Measurements from ENCODE around the gene LARGE1. TPM values are rescaled to one million over a fixed set of nuclear protein-coding genes. Genes with fewer than 3 reads are reported as not detected.

Gene LARGE1
- total RNA-seq, 1 experiment from 2014 or later = 2.5 TPM

- H3K27ac ChIP-seq (ENCODE audit: low read length) = no peak overlapping the region
- intact Hi-C loops (cut with micrococcal nuclease; ENCODE audit: unreplicated experiment) (no loop called here), in situ Hi-C loops (cut with HindIII; ENCODE audit: low pct_unique_long_range_greater_than_20kb, low sequenced_read_pairs) (no loop called here)
- ChIA-PET POLR2A (no interaction called here), CTCF (no interaction called here)
- BruUV-seq (replicated peaks) = no TSS peak
- H3K4me1 ChIP-seq (ENCODE audit: control insufficient read depth, insufficient read depth, low read length) = no peaks in the 10 kb centered on the region
- DNase-seq (ENCODE audit: low read depth, low spot score) (no peak), ATAC-seq (no peak)
- TF ChIP-seq POLR2AphosphoS5 (IDR thresholded peaks at IDR 0.05; ENCODE audit: low read depth, low read length) (no peak), SIN3A (IDR thresholded peaks at IDR 0.05; ENCODE audit: borderline replicate concordance, insufficient read depth, low read depth, low read length) (no peak), TCF7L2 (IDR thresholded peaks at IDR 0.05; ENCODE audit: low read depth, low read length) (no peak)
- TF ChIP-seq, protein P1, sequence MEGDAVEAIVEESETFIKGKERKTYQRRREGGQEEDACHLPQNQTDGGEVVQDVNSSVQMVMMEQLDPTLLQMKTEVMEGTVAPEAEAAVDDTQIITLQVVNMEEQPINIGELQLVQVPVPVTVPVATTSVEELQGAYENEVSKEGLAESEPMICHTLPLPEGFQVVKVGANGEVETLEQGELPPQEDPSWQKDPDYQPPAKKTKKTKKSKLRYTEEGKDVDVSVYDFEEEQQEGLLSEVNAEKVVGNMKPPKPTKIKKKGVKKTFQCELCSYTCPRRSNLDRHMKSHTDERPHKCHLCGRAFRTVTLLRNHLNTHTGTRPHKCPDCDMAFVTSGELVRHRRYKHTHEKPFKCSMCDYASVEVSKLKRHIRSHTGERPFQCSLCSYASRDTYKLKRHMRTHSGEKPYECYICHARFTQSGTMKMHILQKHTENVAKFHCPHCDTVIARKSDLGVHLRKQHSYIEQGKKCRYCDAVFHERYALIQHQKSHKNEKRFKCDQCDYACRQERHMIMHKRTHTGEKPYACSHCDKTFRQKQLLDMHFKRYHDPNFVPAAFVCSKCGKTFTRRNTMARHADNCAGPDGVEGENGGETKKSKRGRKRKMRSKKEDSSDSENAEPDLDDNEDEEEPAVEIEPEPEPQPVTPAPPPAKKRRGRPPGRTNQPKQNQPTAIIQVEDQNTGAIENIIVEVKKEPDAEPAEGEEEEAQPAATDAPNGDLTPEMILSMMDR (IDR thresholded peaks at IDR 0.05) = no peak
- TF ChIP-seq, protein P2, sequence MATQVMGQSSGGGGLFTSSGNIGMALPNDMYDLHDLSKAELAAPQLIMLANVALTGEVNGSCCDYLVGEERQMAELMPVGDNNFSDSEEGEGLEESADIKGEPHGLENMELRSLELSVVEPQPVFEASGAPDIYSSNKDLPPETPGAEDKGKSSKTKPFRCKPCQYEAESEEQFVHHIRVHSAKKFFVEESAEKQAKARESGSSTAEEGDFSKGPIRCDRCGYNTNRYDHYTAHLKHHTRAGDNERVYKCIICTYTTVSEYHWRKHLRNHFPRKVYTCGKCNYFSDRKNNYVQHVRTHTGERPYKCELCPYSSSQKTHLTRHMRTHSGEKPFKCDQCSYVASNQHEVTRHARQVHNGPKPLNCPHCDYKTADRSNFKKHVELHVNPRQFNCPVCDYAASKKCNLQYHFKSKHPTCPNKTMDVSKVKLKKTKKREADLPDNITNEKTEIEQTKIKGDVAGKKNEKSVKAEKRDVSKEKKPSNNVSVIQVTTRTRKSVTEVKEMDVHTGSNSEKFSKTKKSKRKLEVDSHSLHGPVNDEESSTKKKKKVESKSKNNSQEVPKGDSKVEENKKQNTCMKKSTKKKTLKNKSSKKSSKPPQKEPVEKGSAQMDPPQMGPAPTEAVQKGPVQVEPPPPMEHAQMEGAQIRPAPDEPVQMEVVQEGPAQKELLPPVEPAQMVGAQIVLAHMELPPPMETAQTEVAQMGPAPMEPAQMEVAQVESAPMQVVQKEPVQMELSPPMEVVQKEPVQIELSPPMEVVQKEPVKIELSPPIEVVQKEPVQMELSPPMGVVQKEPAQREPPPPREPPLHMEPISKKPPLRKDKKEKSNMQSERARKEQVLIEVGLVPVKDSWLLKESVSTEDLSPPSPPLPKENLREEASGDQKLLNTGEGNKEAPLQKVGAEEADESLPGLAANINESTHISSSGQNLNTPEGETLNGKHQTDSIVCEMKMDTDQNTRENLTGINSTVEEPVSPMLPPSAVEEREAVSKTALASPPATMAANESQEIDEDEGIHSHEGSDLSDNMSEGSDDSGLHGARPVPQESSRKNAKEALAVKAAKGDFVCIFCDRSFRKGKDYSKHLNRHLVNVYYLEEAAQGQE (IDR thresholded peaks at IDR 0.05; ENCODE audit: insufficient read depth in 1 of 2, low read depth in 2 of 2, low read length in 1 of 2) = no peak
- no peaks in the 10 kb centered on the region for H3K9me3 ChIP-seq (ENCODE audit: control insufficient read depth, insufficient read depth, low read depth, low read length)
- no peaks in the 10 kb centered on the region for H3K36me3 ChIP-seq (ENCODE audit: control insufficient read depth, insufficient read depth, low read length)
- H3K27me3 ChIP-seq (ENCODE audit: control insufficient read depth, insufficient read depth, low read length) = no peaks in the 10 kb centered on the region
- no peak overlapping the region for H3K4me3 ChIP-seq (ENCODE audit: low read depth in 2 of 2, low read length in 2 of 2)
Measured at GRCh38 chr22:33903012-33903411, 17.3 kb downstream of the LARGE1 start.

DNA sequence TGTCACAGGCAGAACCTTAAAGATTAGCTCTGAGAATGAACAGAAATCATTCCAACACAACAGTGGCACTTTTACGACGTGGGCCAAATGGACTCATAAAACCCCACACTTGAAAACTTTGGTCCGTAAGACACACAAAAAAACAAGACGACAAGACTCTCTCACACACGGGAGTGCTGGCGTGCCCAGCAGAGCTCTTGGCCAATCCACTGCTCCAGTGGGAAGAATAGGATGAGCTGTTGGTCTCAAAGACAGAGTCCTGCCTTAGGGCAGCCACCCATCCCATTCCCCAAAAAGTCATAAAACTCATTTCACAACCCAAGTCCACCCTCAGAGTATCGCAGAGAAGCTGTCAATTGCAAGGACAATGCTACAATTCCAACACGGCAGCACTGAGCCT, 18.2 kb downstream of the LARGE1 start:
- no peak for TF ChIP-seq TCF7L2 (IDR thresholded peaks at IDR 0.05; ENCODE audit: low read depth, low read length)
- TF ChIP-seq SIN3A (IDR thresholded peaks at IDR 0.05; ENCODE audit: borderline replicate concordance, insufficient read depth, low read depth, low read length) = no peak
- TF ChIP-seq POLR2AphosphoS5 (IDR thresholded peaks at IDR 0.05; ENCODE audit: low read depth, low read length) = no peak
- TF ChIP-seq, protein P1 (IDR thresholded peaks at IDR 0.05) = no peak
- TF ChIP-seq, protein P2 (IDR thresholded peaks at IDR 0.05; ENCODE audit: insufficient read depth in 1 of 2, low read depth in 2 of 2, low read length in 1 of 2) = no peak
- no peak for DNase-seq (ENCODE audit: low read depth, low spot score)
- in situ Hi-C loops (cut with HindIII; ENCODE audit: low pct_unique_long_range_greater_than_20kb, low sequenced_read_pairs) (no loop called here), intact Hi-C loops (cut with micrococcal nuclease; ENCODE audit: unreplicated experiment) (no loop called here)
- no peaks in the 10 kb centered on the region for H3K27me3 ChIP-seq (ENCODE audit: control insufficient read depth, insufficient read depth, low read length)
- POLR2A ChIA-PET = no interaction called here
- H3K4me1 ChIP-seq (ENCODE audit: control insufficient read depth, insufficient read depth, low read length) = no peaks in the 10 kb centered on the region
- H3K9me3 ChIP-seq (ENCODE audit: control insufficient read depth, insufficient read depth, low read depth, low read length) = no peaks in the 10 kb centered on the region
- ATAC-seq = no peak
- no TSS peak for BruUV-seq (replicated peaks)
- no peak overlapping the region for H3K4me3 ChIP-seq (ENCODE audit: low read depth in 2 of 2, low read length in 2 of 2)
- no peak overlapping the region for H3K27ac ChIP-seq (ENCODE audit: low read length)
- H3K36me3 ChIP-seq (ENCODE audit: control insufficient read depth, insufficient read depth, low read length) = no peaks in the 10 kb centered on the region
- CTCF ChIA-PET = no interaction called here

All from Panc1 (cell line).